ENCODE measurements around the gene RDH8.

The RDH8 gene

GRCh38 chr19:10013316-10013715 is at the start of gene RDH8:
RDH8 (plus strand) TSS chr19:10013483; CDS start chr19:10013498, 15 bp downstream.
- no peak for DNase-seq (ENCODE audit: low read depth)

- DNase-seq (ENCODE audit: low read depth) = no peak
Observed at GRCh38 chr19:9966024-9966423, 47.3 kb upstream of the RDH8 start.

- DNase-seq (ENCODE audit: low read depth) = no peak
Observed at GRCh38 chr19:9966448-9966847, 46.8 kb upstream of the RDH8 start.

- no peak for DNase-seq (ENCODE audit: low read depth)
Observed at GRCh38 chr19:9967326-9967725, 46.0 kb upstream of the RDH8 start.

GRCh38 chr19:9968820-9969687 is 44.2 kb upstream of the RDH8 start:
- DNase-seq (ENCODE audit: low read depth) = no peak

- no peak for DNase-seq (ENCODE audit: low read depth)
Observed at GRCh38 chr19:9969688-9969975, 43.7 kb upstream of the RDH8 start.

- no peak for DNase-seq (ENCODE audit: low read depth)
Observed at GRCh38 chr19:9970481-9970880, 42.8 kb upstream of the RDH8 start.

- DNase-seq (ENCODE audit: low read depth) = no peak
Observed at GRCh38 chr19:9971166-9971897, 42.0 kb upstream of the RDH8 start.

GRCh38 chr19:9972103-9972502 is 41.2 kb upstream of the RDH8 start:
- DNase-seq (ENCODE audit: low read depth) = no peak

- DNase-seq (ENCODE audit: low read depth) = no peak
Observed at GRCh38 chr19:9981406-9982260, 31.6 kb upstream of the RDH8 start.

GRCh38 chr19:9986787-9987281 is 26.4 kb upstream of the RDH8 start:
- DNase-seq (ENCODE audit: low read depth) = no peak

- no peak for DNase-seq (ENCODE audit: low read depth)
Observed at GRCh38 chr19:9989504-9989903, 23.8 kb upstream of the RDH8 start.

- no peak for DNase-seq (ENCODE audit: low read depth)
Observed at GRCh38 chr19:9991425-9992191, 21.7 kb upstream of the RDH8 start.

- no peak for DNase-seq (ENCODE audit: low read depth)
Observed at GRCh38 chr19:9995084-9995483, 18.2 kb upstream of the RDH8 start.

- no peak for DNase-seq (ENCODE audit: low read depth)
Observed at GRCh38 chr19:9995999-9996398, 17.3 kb upstream of the RDH8 start.

GRCh38 chr19:9996541-9996940 is 16.7 kb upstream of the RDH8 start:
- DNase-seq (ENCODE audit: low read depth) = peak; percentile 16

- DNase-seq (ENCODE audit: low read depth) = peak; percentile 42
Observed at GRCh38 chr19:10000171-10000826, 13.0 kb upstream of the RDH8 start.

- DNase-seq (ENCODE audit: low read depth) = no peak
Observed at GRCh38 chr19:10001899-10002298, 11.4 kb upstream of the RDH8 start.

- DNase-seq (ENCODE audit: low read depth) = no peak
Observed at GRCh38 chr19:10003271-10003670, 10.0 kb upstream of the RDH8 start.

- no peak for DNase-seq (ENCODE audit: low read depth)
Observed at GRCh38 chr19:10004617-10005016, 8.7 kb upstream of the RDH8 start.

All from amniotic epithelial cell (primary cell).